OCI-LY7 (cell line): ENCODE measurements around the gene EVA1C. TPM values are rescaled to one million over a fixed set of nuclear protein-coding genes. Genes with fewer than 3 reads are reported as not detected.

Experiments
- BruUV-seq: library from RNA; stranded (reverse); fragments of 400-500 nt; replicated peaks from 2 replicates; lab custom pipeline; 2021; lab: Mats Ljungman, UMichigan
- CTCF ChIA-PET: fragments of 300-600 bp; sonication (Branson Sonifier 250); formaldehyde crosslinking; loops from one replicate; lab custom pipeline; 2022; ENCODE audit warnings: antibody characterized with exemption; ENCODE audit not compliant: unreplicated experiment; lab: Charles Lee
- POLR2A ChIA-PET: fragments of 300-600 bp; sonication (Branson Sonifier 250); formaldehyde crosslinking; loops from one replicate; lab custom pipeline; 2022; ENCODE audit warnings: antibody characterized with exemption; lab: Charles Lee
- DNase-seq: peaks from one replicate; pipeline ENCODE4 v3.0.0-alpha.2; 2015; ENCODE audit warnings: low spot score
- H2AFZ ChIP-seq: fragments of 200-600 bp; sonication (generic), shearing (Covaris generic); 2 replicates; pipeline ENCODE4 v1.6.1; 2014; ENCODE audit warnings: mild to moderate bottlenecking, antibody characterized with exemption, low read length, moderate library complexity
- H3K27ac ChIP-seq: fragments of 200-600 bp; sonication (generic); 2 replicates; pipeline ENCODE4 v1.5.1; 2014; ENCODE audit warnings: mixed run types, low read depth, mild to moderate bottlenecking, moderate library complexity, low read length, inconsistent platforms; ENCODE audit not compliant: poor library complexity, severe bottlenecking
- H3K36me3 ChIP-seq: fragments of 200-600 bp; sonication (generic); 2 replicates; pipeline ENCODE4 v1.6.1; 2014; ENCODE audit warnings: mild to moderate bottlenecking, antibody characterized with exemption, low read length, moderate library complexity, mixed read lengths; ENCODE audit not compliant: insufficient read depth
- H3K4me1 ChIP-seq: fragments of 200-600 bp; sonication (generic); 2 replicates; pipeline ENCODE4 v1.5.1; 2014; ENCODE audit warnings: mild to moderate bottlenecking, low read length; ENCODE audit not compliant: insufficient read depth, poor library complexity, severe bottlenecking
- H3K4me2 ChIP-seq: fragments of 200-600 bp; sonication (generic); 2 replicates; pipeline ENCODE4 v1.6.1; 2014; ENCODE audit warnings: mild to moderate bottlenecking, low read length
- H3K4me3 ChIP-seq: fragments of 200-600 bp; sonication (generic); 2 replicates; pipeline ENCODE4 v1.5.1; 2014; ENCODE audit warnings: mild to moderate bottlenecking, low read depth, low read length; ENCODE audit not compliant: poor library complexity, severe bottlenecking
- H3K79me2 ChIP-seq: fragments of 200-600 bp; sonication (generic); 2 replicates; pipeline ENCODE4 v1.6.1; 2016; ENCODE audit warnings: low read depth, mild to moderate bottlenecking, low read length, moderate library complexity, mixed read lengths; ENCODE audit not compliant: insufficient read depth
- H3K9me2 ChIP-seq: fragments of 200-600 bp; sonication (generic); 2 replicates; pipeline ENCODE4 v1.6.1; 2016; ENCODE audit warnings: mild to moderate bottlenecking, low read length, mixed read lengths; ENCODE audit not compliant: insufficient read depth
- H3K9me3 ChIP-seq: fragments of 200-600 bp; sonication (generic); 2 replicates; pipeline ENCODE4 v1.6.1; 2014; ENCODE audit warnings: mild to moderate bottlenecking, mixed run types, low read length, mixed read lengths
- H4K20me1 ChIP-seq: fragments of 200-600 bp; sonication (generic); 2 replicates; pipeline ENCODE4 v1.6.1; 2014; ENCODE audit warnings: mild to moderate bottlenecking, antibody characterized with exemption, low read length, moderate library complexity, mixed read lengths; ENCODE audit not compliant: insufficient read depth
- EZH2phosphoT487 ChIP-seq: fragments of 200-600 bp; sonication (generic); IDR thresholded peaks from 2 replicates; pipeline ENCODE4 v1.6.1; 2018; ENCODE audit warnings: low read depth, borderline replicate concordance, mild to moderate bottlenecking, mixed run types, antibody characterized with exemption, low read length, moderate library complexity, mixed read lengths
- intact Hi-C: fragments of 100-400 bp; cut with micrococcal nuclease; formaldehyde crosslinking; loops from one replicate; pipeline ENCODE4 v1.10.0; 2022; ENCODE audit not compliant: unreplicated experiment
- total RNA-seq, 2 experiments: library from RNA; depleted of rRNA in 1 of 2; stranded (reverse); fragments of >200 nt in 1 of 2; shearing (Covaris generic) in 1 of 2; gene quantifications; 2 replicates each; pipeline ENCODE4 v1.2.3, GENCODE V29; 2014 to 2022
- TF ChIP-seq, protein P1 (sequence below): fragments of 200-600 bp; sonication (generic); conservative IDR thresholded peaks from 2 replicates; pipeline ENCODE4 v1.5.1; 2014; ENCODE audit warnings: mild to moderate bottlenecking, antibody characterized with exemption, low read length, moderate library complexity, mixed read lengths

The EVA1C gene
- total RNA-seq, 2 experiments from 2014 or later = not detected

DNA sequence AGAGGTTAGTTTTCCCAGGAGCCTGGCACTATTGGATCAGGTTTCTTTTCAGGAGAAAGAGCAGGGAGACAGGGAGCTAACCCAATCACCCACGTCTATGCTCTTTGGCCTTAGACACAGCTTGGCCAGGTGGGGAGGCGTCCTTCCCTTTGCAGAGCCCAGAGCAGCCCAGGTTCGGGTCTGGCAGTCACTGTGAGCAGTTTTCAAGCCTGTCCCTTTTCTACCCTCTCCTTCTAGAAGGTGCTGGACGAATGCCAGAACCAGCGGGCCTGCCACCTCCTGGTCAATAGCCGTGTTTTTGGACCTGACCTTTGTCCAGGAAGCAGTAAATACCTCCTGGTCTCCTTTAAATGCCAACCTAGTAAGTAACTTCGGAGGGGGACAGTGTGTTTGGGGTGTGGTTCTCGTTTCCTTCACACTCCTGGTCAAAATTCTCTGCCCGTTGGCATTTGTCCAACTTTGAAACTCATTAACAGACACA, 44.9 kb downstream of the EVA1C start:
- H3K9me2 ChIP-seq = no peaks in the 10 kb centered on the region
- POLR2A ChIA-PET = no interaction called here
- no peak overlapping the region for H3K4me3 ChIP-seq
- no peak overlapping the region for H3K27ac ChIP-seq
- no peaks in the 10 kb centered on the region for H3K4me1 ChIP-seq
- H2AFZ ChIP-seq = no peak overlapping the region
- no peaks in the 10 kb centered on the region for H4K20me1 ChIP-seq
- no peak for DNase-seq
- TF ChIP-seq, protein P1, sequence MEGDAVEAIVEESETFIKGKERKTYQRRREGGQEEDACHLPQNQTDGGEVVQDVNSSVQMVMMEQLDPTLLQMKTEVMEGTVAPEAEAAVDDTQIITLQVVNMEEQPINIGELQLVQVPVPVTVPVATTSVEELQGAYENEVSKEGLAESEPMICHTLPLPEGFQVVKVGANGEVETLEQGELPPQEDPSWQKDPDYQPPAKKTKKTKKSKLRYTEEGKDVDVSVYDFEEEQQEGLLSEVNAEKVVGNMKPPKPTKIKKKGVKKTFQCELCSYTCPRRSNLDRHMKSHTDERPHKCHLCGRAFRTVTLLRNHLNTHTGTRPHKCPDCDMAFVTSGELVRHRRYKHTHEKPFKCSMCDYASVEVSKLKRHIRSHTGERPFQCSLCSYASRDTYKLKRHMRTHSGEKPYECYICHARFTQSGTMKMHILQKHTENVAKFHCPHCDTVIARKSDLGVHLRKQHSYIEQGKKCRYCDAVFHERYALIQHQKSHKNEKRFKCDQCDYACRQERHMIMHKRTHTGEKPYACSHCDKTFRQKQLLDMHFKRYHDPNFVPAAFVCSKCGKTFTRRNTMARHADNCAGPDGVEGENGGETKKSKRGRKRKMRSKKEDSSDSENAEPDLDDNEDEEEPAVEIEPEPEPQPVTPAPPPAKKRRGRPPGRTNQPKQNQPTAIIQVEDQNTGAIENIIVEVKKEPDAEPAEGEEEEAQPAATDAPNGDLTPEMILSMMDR = no peak
- no peak for TF ChIP-seq EZH2phosphoT487
- CTCF ChIA-PET = no interaction called here
- no peak overlapping the region for H3K4me2 ChIP-seq
- no peaks in the 10 kb centered on the region for H3K9me3 ChIP-seq
- intact Hi-C loops = no loop called here
- no TSS peak for BruUV-seq
- H3K79me2 ChIP-seq = no peaks in the 10 kb centered on the region
- H3K36me3 ChIP-seq = no peaks in the 10 kb centered on the region

- Histone ChIP-seq H3K9me2 (no peaks in the 10 kb centered on the region), H4K20me1 (no peaks in the 10 kb centered on the region), H3K9me3 (no peaks in the 10 kb centered on the region), H3K4me1 (no peaks in the 10 kb centered on the region), H2AFZ (no peak overlapping the region), H3K27ac (no peak overlapping the region), H3K79me2 (no peaks in the 10 kb centered on the region), H3K4me3 (no peak overlapping the region), H3K36me3 (no peaks in the 10 kb centered on the region), H3K4me2 (no peak overlapping the region)
- no TSS peak for BruUV-seq
- TF ChIP-seq, protein P1 = no peak
- TF ChIP-seq EZH2phosphoT487 = no peak
- DNase-seq = no peak
- intact Hi-C loops = no loop called here
- POLR2A ChIA-PET = no interaction called here
- CTCF ChIA-PET = no interaction called here
Measured at GRCh38 chr21:32457962-32458361, 45.5 kb downstream of the EVA1C start.

- ChIA-PET POLR2A (no interaction called here), CTCF (no interaction called here)
- no peaks in the 10 kb centered on the region for H3K4me1 ChIP-seq
- no peaks in the 10 kb centered on the region for H3K9me2 ChIP-seq
- no peaks in the 10 kb centered on the region for H3K79me2 ChIP-seq
- no peak overlapping the region for H3K27ac ChIP-seq
- DNase-seq = no peak
- no peaks in the 10 kb centered on the region for H4K20me1 ChIP-seq
- H3K36me3 ChIP-seq = no peaks in the 10 kb centered on the region
- intact Hi-C loops = no loop called here
- H2AFZ ChIP-seq = no peak overlapping the region
- no peaks in the 10 kb centered on the region for H3K9me3 ChIP-seq
- no peak overlapping the region for H3K4me3 ChIP-seq
- no peak for TF ChIP-seq EZH2phosphoT487
- TF ChIP-seq, protein P1 = no peak
- no TSS peak for BruUV-seq
- H3K4me2 ChIP-seq = no peak overlapping the region
Measured at GRCh38 chr21:32459972-32460371, 47.5 kb downstream of the EVA1C start.
